Measurements from ENCODE around the gene SHB.

SHB gene

GRCh38 chr9:38068701-38069628 is at the start of gene SHB:
TSS of gene SHB (minus strand) at chr9:38069227. CDS start at chr9:38068645, 582 bp downstream.
- H3K27ac ChIP-seq: peak within 1 kb of the TSS; percentile 83 to 90
- DNase-seq (ENCODE audit: low spot score): peak; percentile 86
- H3K4me3 ChIP-seq: peak within 1 kb of the TSS; percentile 84
- TF ChIP-seq CTCF (IDR thresholded peaks at IDR 0.05): peak; percentile 24

GRCh38 chr9:38117651-38118050 is 48.6 kb upstream of the SHB start:
- H3K27ac ChIP-seq: no peak overlapping the region
- peak; percentile 5 for DNase-seq (ENCODE audit: low spot score)

GRCh38 chr9:38114905-38115304 is 45.9 kb upstream of the SHB start:
- no peak overlapping the region for H3K4me3 ChIP-seq
- DNase-seq (ENCODE audit: low spot score): peak; percentile 12
- H3K27ac ChIP-seq: no peak overlapping the region
- no peak for TF ChIP-seq CTCF (IDR thresholded peaks at IDR 0.05)

More at GRCh38 chr9:38117651-38118050, 48.6 kb upstream of the SHB start:
- no peak overlapping the region for H3K4me3 ChIP-seq
- TF ChIP-seq CTCF (IDR thresholded peaks at IDR 0.05): no peak

GRCh38 chr9:38112456-38112855 is 43.4 kb upstream of the SHB start:
- no peak overlapping the region for H3K4me3 ChIP-seq
- DNase-seq (ENCODE audit: low spot score): no peak
- no peak for TF ChIP-seq CTCF (IDR thresholded peaks at IDR 0.05)
- no peak overlapping the region for H3K27ac ChIP-seq

- no peak for TF ChIP-seq CTCF (IDR thresholded peaks at IDR 0.05)
- DNase-seq (ENCODE audit: low spot score): peak; percentile 11
- no peak overlapping the region for H3K27ac ChIP-seq
Observed at GRCh38 chr9:38112049-38112448, 43.0 kb upstream of the SHB start.

GRCh38 chr9:38110476-38110875 is 41.4 kb upstream of the SHB start:
- TF ChIP-seq CTCF (IDR thresholded peaks at IDR 0.05): no peak
- no peak overlapping the region for H3K27ac ChIP-seq
- DNase-seq (ENCODE audit: low spot score): peak; percentile 28
- H3K4me3 ChIP-seq: no peak overlapping the region

More at GRCh38 chr9:38112049-38112448, 43.0 kb upstream of the SHB start:
- no peak overlapping the region for H3K4me3 ChIP-seq

- no peak for TF ChIP-seq CTCF (IDR thresholded peaks at IDR 0.05)
- Histone ChIP-seq H3K4me3 (no peak overlapping the region), H3K27ac (no peak overlapping the region)
- DNase-seq (ENCODE audit: low spot score): peak; percentile 53
Observed at GRCh38 chr9:38109601-38110000, 40.6 kb upstream of the SHB start.
